ENCODE data around the gene IGF2BP1. TPM values are rescaled to one million over a fixed set of nuclear protein-coding genes. Genes with fewer than 3 reads are reported as not detected.
"Not testable (repeated sequence)": the region's sequence is repeated elsewhere in the genome, so short reads cannot be mapped to it uniquely, and the experiment has no call there.

Gene IGF2BP1
- total RNA-seq, 6 experiments from 2014 or later: 26.5 to 65.4 (median 60.0) TPM

- peaks cover 5% of the 10 kb centered on the region; the same call in 1 of the 2 replicates for H3K36me3 Mint-ChIP-seq (ENCODE audit: low read depth)
- peak overlapping the region; percentile 82 for H3K27ac Mint-ChIP-seq
- no peak for DNase-seq
- H3K27me3 Mint-ChIP-seq (ENCODE audit: insufficient read depth): peaks cover 3% of the 10 kb centered on the region
- peaks cover 40% of the 10 kb centered on the region for H3K4me1 Mint-ChIP-seq (ENCODE audit: low read depth)
- peak overlapping the region; percentile 70 for H3K4me3 Mint-ChIP-seq
- TF ChIP-seq CTCF (IDR thresholded peaks at IDR 0.05): no peak
- H3K9me3 Mint-ChIP-seq: no peaks in the 10 kb centered on the region
These were observed 25.3 kb downstream of the IGF2BP1 start for GRCh38 chr17:49022391-49022941.

GRCh38 chr17:49024523-49024922, 27.3 kb downstream of the IGF2BP1 start:
- no peak for TF ChIP-seq CTCF (IDR thresholded peaks at IDR 0.05)
- Mint-ChIP-seq H3K36me3 (ENCODE audit: low read depth) (peaks cover 5% of the 10 kb centered on the region; the same call in 1 of the 2 replicates), H3K4me3 (no peak overlapping the region), H3K27me3 (ENCODE audit: insufficient read depth) (peaks cover 3% of the 10 kb centered on the region), H3K4me1 (ENCODE audit: low read depth) (peaks cover 37% of the 10 kb centered on the region), H3K9me3 (no peaks in the 10 kb centered on the region), H3K27ac (no peak overlapping the region)
- no peak for DNase-seq

GRCh38 chr17:49026447-49026846, 29.3 kb downstream of the IGF2BP1 start:
- H3K36me3 Mint-ChIP-seq (ENCODE audit: low read depth); H3K9me3 Mint-ChIP-seq; H3K27me3 Mint-ChIP-seq (ENCODE audit: insufficient read depth); H3K4me3 Mint-ChIP-seq; DNase-seq: not testable (repeated sequence)
- H3K4me1 Mint-ChIP-seq (ENCODE audit: low read depth): peaks cover 26% of the 10 kb centered on the region
- H3K27ac Mint-ChIP-seq: peak overlapping the region; percentile 49; the same call in 1 of the 2 replicates

GRCh38 chr17:49028271-49028670, 31.1 kb downstream of the IGF2BP1 start:
- Mint-ChIP-seq H3K4me3 (no peak overlapping the region), H3K36me3 (ENCODE audit: low read depth) (no peaks in the 10 kb centered on the region; the same call in 1 of the 2 replicates)
- DNase-seq: no peak

GRCh38 chr17:49029801-49030200, 32.6 kb downstream of the IGF2BP1 start:
- H3K27ac Mint-ChIP-seq: no peak overlapping the region; the same call in 1 of the 2 replicates
- peaks cover under 1% of the 10 kb centered on the region; the same call in 1 of the 2 replicates for H3K36me3 Mint-ChIP-seq (ENCODE audit: low read depth)
- no peak for DNase-seq

More at GRCh38 chr17:49028271-49028670, 31.1 kb downstream of the IGF2BP1 start:
- no peaks in the 10 kb centered on the region; the same call in none of the 2 replicates for H3K27me3 Mint-ChIP-seq (ENCODE audit: insufficient read depth)
- H3K27ac Mint-ChIP-seq: no peak overlapping the region
- no peak for TF ChIP-seq CTCF (IDR thresholded peaks at IDR 0.05)
- peaks cover 18% of the 10 kb centered on the region for H3K4me1 Mint-ChIP-seq (ENCODE audit: low read depth)
- no peaks in the 10 kb centered on the region for H3K9me3 Mint-ChIP-seq

More at GRCh38 chr17:49029801-49030200, 32.6 kb downstream of the IGF2BP1 start:
- Mint-ChIP-seq H3K9me3 (no peaks in the 10 kb centered on the region), H3K4me3 (no peak overlapping the region), H3K4me1 (ENCODE audit: low read depth) (peaks cover 14% of the 10 kb centered on the region), H3K27me3 (ENCODE audit: insufficient read depth) (no peaks in the 10 kb centered on the region; the same call in none of the 2 replicates)
- no peak for TF ChIP-seq CTCF (IDR thresholded peaks at IDR 0.05)
